HG02588 (cell line): Measurements from ENCODE around the gene HSD17B4.
"Not testable (repeated sequence)": the region's sequence is repeated elsewhere in the genome, so short reads cannot be mapped to it uniquely, and the experiment has no call there.

Experiments
- ATAC-seq: cut with Tn5 transposase; IDR thresholded peaks from one replicate; pipeline ENCODE4 v1.9.1; 2021; ENCODE audit warnings: mild to moderate bottlenecking, moderate library complexity; ENCODE audit not compliant: unreplicated experiment

Gene HSD17B4

GRCh38 chr5:119452373-119453039 lies at the start of gene HSD17B4:
HSD17B4 (plus strand) TSS chr5:119452497; CDS start chr5:119452576, 79 bp downstream.
- peak; percentile 97 for ATAC-seq

- ATAC-seq = no peak
Measured at GRCh38 chr5:119402555-119402954, 49.7 kb upstream of the HSD17B4 start.

GRCh38 chr5:119404033-119404432 lies 48.3 kb upstream of the HSD17B4 start:
- no peak for ATAC-seq

GRCh38 chr5:119405419-119405818 lies 46.9 kb upstream of the HSD17B4 start:
- ATAC-seq = no peak

- ATAC-seq = no peak
Measured at GRCh38 chr5:119406551-119407110, 45.7 kb upstream of the HSD17B4 start.

- ATAC-seq = no peak
Measured at GRCh38 chr5:119409235-119409815, 43.0 kb upstream of the HSD17B4 start.

GRCh38 chr5:119410448-119411159 lies 41.7 kb upstream of the HSD17B4 start:
- ATAC-seq = peak; percentile 45

GRCh38 chr5:119411361-119412278 lies 40.7 kb upstream of the HSD17B4 start:
- peak; percentile 69 for ATAC-seq

GRCh38 chr5:119412279-119413227 lies 39.7 kb upstream of the HSD17B4 start:
- no peak for ATAC-seq

- not testable (repeated sequence) for ATAC-seq
Measured at GRCh38 chr5:119414124-119414734, 38.1 kb upstream of the HSD17B4 start.

- no peak for ATAC-seq
Measured at GRCh38 chr5:119417891-119418605, 34.2 kb upstream of the HSD17B4 start.

- peak; percentile 85 for ATAC-seq
Measured at GRCh38 chr5:119418606-119419100, 33.6 kb upstream of the HSD17B4 start.

GRCh38 chr5:119420169-119420568 lies 32.1 kb upstream of the HSD17B4 start:
- ATAC-seq = no peak

GRCh38 chr5:119426057-119426456 lies 26.2 kb upstream of the HSD17B4 start:
- ATAC-seq = no peak

GRCh38 chr5:119427060-119427459 lies 25.2 kb upstream of the HSD17B4 start:
- ATAC-seq = no peak

GRCh38 chr5:119427596-119427995 lies 24.7 kb upstream of the HSD17B4 start:
- ATAC-seq = not testable (repeated sequence)

- ATAC-seq = not testable (repeated sequence)
Measured at GRCh38 chr5:119428166-119428565, 24.1 kb upstream of the HSD17B4 start.

- ATAC-seq = not testable (repeated sequence)
Measured at GRCh38 chr5:119428574-119428973, 23.7 kb upstream of the HSD17B4 start.
